Ascending aorta (tissue), 2 donors: Measurements from ENCODE around the gene ELAVL1. TPM values are rescaled to one million over a fixed set of nuclear protein-coding genes. Genes with fewer than 3 reads are reported as not detected.

Source experiments
- DNase-seq, 2 donors: peaks; one replicate each; pipeline ENCODE4 v3.0.0-alpha.2; 2019; ENCODE audit warnings: low spot score in 2 of 2
- H3K27ac ChIP-seq, 2 donors: fragments of 200-600 bp; sonication (generic); one replicate each; pipeline ENCODE4 v1.5.1; 2016 to 2017; ENCODE audit warnings: mild to moderate bottlenecking in 1 of 2
- H3K27me3 ChIP-seq: fragments of 200-600 bp; sonication (generic); one replicate; pipeline ENCODE4 v1.5.1; 2017
- H3K36me3 ChIP-seq, 2 donors: fragments of 200-600 bp; sonication (generic); one replicate each; pipeline ENCODE4 v1.5.1; 2016
- H3K4me1 ChIP-seq, 2 donors: fragments of 200-600 bp; sonication (generic); one replicate each; pipeline ENCODE4 v1.5.1; 2016 to 2017; ENCODE audit warnings: mild to moderate bottlenecking in 1 of 2
- H3K4me3 ChIP-seq, 2 donors: fragments of 200-600 bp; sonication (generic); one replicate each; pipeline ENCODE4 v1.5.1; 2016 to 2017; ENCODE audit warnings: mild to moderate bottlenecking in 1 of 2
- H3K9me3 ChIP-seq, 2 donors: fragments of 200-600 bp; sonication (generic); one replicate each; pipeline ENCODE4 v1.5.1; 2016
- CTCF ChIP-seq, 3 experiments: fragments of 200-600 bp in 2 of 3; fragments of 450-650 bp in 1 of 3; sonication (generic) in 2 of 3; IDR thresholded peaks; one replicate each; pipeline ENCODE4 v1.5.1; 2016 to 2019; ENCODE audit warnings: antibody characterized with exemption in 3 of 3, mild to moderate bottlenecking in 1 of 3, moderate library complexity in 1 of 3
- intact Hi-C: fragments of 100-400 bp; cut with DNase I; formaldehyde crosslinking; loops from one replicate; pipeline ENCODE4 v1.15.1; 2023
- total RNA-seq: library from RNA; depleted of rRNA; stranded (reverse); fragments of >200 nt; gene quantifications from one replicate; pipeline ENCODE4 v1.1.0, GENCODE V29; 2016

The ELAVL1 gene
- total RNA-seq, 1 donor from 2014 or later: 19.9 TPM

- TF ChIP-seq CTCF (IDR thresholded peaks at IDR 0.05): no peak
- H3K4me1 ChIP-seq: peaks cover 0 to 3% of the 10 kb centered on the region in 2 donors
- no peak overlapping the region for H3K4me3 ChIP-seq
- no peak overlapping the region for H3K27ac ChIP-seq
- DNase-seq: no peak
- H3K27me3 ChIP-seq: no peaks in the 10 kb centered on the region
- intact Hi-C loops: no loop called here
- H3K9me3 ChIP-seq: no peaks in the 10 kb centered on the region
- H3K36me3 ChIP-seq: peaks cover 68 to 91% of the 10 kb centered on the region in 2 donors
Observed at GRCh38 chr19:7982651-7983099, 22.8 kb downstream of the ELAVL1 start.

GRCh38 chr19:7982103-7982502, 23.3 kb downstream of the ELAVL1 start:
- intact Hi-C loops: no loop called here
- Histone ChIP-seq H3K27ac (no peak overlapping the region), H3K36me3 (peaks cover 67 to 91% of the 10 kb centered on the region in 2 donors), H3K4me1 (peaks cover 0 to under 1% of the 10 kb centered on the region in 2 donors), H3K4me3 (no peak overlapping the region), H3K9me3 (no peaks in the 10 kb centered on the region), H3K27me3 (no peaks in the 10 kb centered on the region)
- DNase-seq: no peak
- TF ChIP-seq CTCF (IDR thresholded peaks at IDR 0.05): no peak

- H3K27me3 ChIP-seq: no peaks in the 10 kb centered on the region
- no peaks in the 10 kb centered on the region for H3K4me1 ChIP-seq
- TF ChIP-seq CTCF (IDR thresholded peaks at IDR 0.05): no peak
- DNase-seq: no peak
- H3K4me3 ChIP-seq: no peak overlapping the region
- H3K27ac ChIP-seq: no peak overlapping the region
- intact Hi-C loops: no loop called here
- H3K36me3 ChIP-seq: peaks cover 70 to 91% of the 10 kb centered on the region in 2 donors
- no peaks in the 10 kb centered on the region for H3K9me3 ChIP-seq
Observed at GRCh38 chr19:7981661-7982060, 23.8 kb downstream of the ELAVL1 start.

- H3K27me3 ChIP-seq: no peaks in the 10 kb centered on the region
- TF ChIP-seq CTCF (IDR thresholded peaks at IDR 0.05): no peak
- no peak overlapping the region for H3K27ac ChIP-seq
- H3K4me3 ChIP-seq: no peak overlapping the region
- intact Hi-C loops: no loop called here
- H3K36me3 ChIP-seq: peaks cover 70 to 92% of the 10 kb centered on the region in 2 donors
- no peak for DNase-seq
- H3K9me3 ChIP-seq: no peaks in the 10 kb centered on the region
- H3K4me1 ChIP-seq: no peaks in the 10 kb centered on the region
Observed at GRCh38 chr19:7981199-7981598, 24.2 kb downstream of the ELAVL1 start.

- TF ChIP-seq CTCF (IDR thresholded peaks at IDR 0.05): no peak
- H3K27me3 ChIP-seq: no peaks in the 10 kb centered on the region
- intact Hi-C loops: no loop called here
- no peaks in the 10 kb centered on the region for H3K4me1 ChIP-seq
- H3K9me3 ChIP-seq: no peaks in the 10 kb centered on the region
- no peak for DNase-seq
- H3K36me3 ChIP-seq: peaks cover 65 to 88% of the 10 kb centered on the region in 2 donors
- no peak overlapping the region for H3K27ac ChIP-seq
- H3K4me3 ChIP-seq: no peak overlapping the region
Observed at GRCh38 chr19:7980635-7981121, 24.8 kb downstream of the ELAVL1 start.

GRCh38 chr19:7980168-7980567, 25.3 kb downstream of the ELAVL1 start:
- intact Hi-C loops: no loop called here
- no peak for TF ChIP-seq CTCF (IDR thresholded peaks at IDR 0.05)
- no peak for DNase-seq

More at GRCh38 chr19:7980168-7980567, 25.3 kb downstream of the ELAVL1 start:
- H3K27me3 ChIP-seq: no peaks in the 10 kb centered on the region
- H3K36me3 ChIP-seq: peaks cover 60 to 83% of the 10 kb centered on the region in 2 donors
- H3K4me3 ChIP-seq: no peak overlapping the region
- no peak overlapping the region for H3K27ac ChIP-seq
- peaks cover 0 to 2% of the 10 kb centered on the region in 2 donors for H3K4me1 ChIP-seq
- H3K9me3 ChIP-seq: no peaks in the 10 kb centered on the region
